HepG2 (cell line): ENCODE measurements around the gene INTS15. TPM values are rescaled to one million over a fixed set of nuclear protein-coding genes. Genes with fewer than 3 reads are reported as not detected.

Experiments used
- ARNT ChIP-seq: fragments of 450-650 bp; IDR thresholded peaks from 2 replicates; pipeline ENCODE4 v1.6.1; 2017
- ATF7 ChIP-seq, 2 experiments: fragments of 450-650 bp in 1 of 2; sonication (generic) in 1 of 2; formaldehyde crosslinking in 1 of 2; IDR thresholded peaks; 2 replicates each; pipeline versions ENCODE4 v1.4.0 to v1.6.1; 2016 to 2020; ENCODE audit warnings: antibody characterized with exemption in 1 of 2, mild to moderate bottlenecking in 1 of 2, missing genetic modification reagents in 1 of 2
- ESRRA ChIP-seq: sonication (generic); formaldehyde crosslinking; IDR thresholded peaks from 2 replicates; pipeline ENCODE4 v1.5.1; 2020; ENCODE audit warnings: mild to moderate bottlenecking, low read depth, missing genetic modification reagents
- HNRNPLL ChIP-seq: fragments of 200-400 bp; formaldehyde crosslinking; IDR thresholded peaks from 2 replicates; pipeline ENCODE4 v1.6.1; 2017; ENCODE audit warnings: mild to moderate bottlenecking, low read depth, low read length; ENCODE audit not compliant: poor library complexity, severe bottlenecking
- IRX3 ChIP-seq: sonication (generic); formaldehyde crosslinking; IDR thresholded peaks from 2 replicates; pipeline ENCODE4 v1.8.1; 2023; ENCODE audit warnings: mild to moderate bottlenecking, low read depth, missing genetic modification reagents, borderline replicate concordance
- MAF1 ChIP-seq: sonication (generic); formaldehyde crosslinking; IDR thresholded peaks from 2 replicates; pipeline ENCODE4 v1.5.0; 2020; ENCODE audit warnings: missing genetic modification reagents, borderline replicate concordance
- NONO ChIP-seq, 2 experiments: fragments of 450-650 bp in 1 of 2; sonication (generic) in 1 of 2; formaldehyde crosslinking in 1 of 2; IDR thresholded peaks in 1 of 2; conservative IDR thresholded peaks in 1 of 2; 2 replicates each; pipeline versions ENCODE4 v1.6.1 to v1.8.0; 2017 to 2022; ENCODE audit warnings: mild to moderate bottlenecking in 1 of 2, missing genetic modification reagents in 1 of 2, moderate library complexity in 1 of 2
- PHF21A ChIP-seq: sonication (generic); formaldehyde crosslinking; IDR thresholded peaks from 2 replicates; pipeline ENCODE4 v1.5.0; 2020; ENCODE audit warnings: mild to moderate bottlenecking, missing genetic modification reagents
- RBM39 ChIP-seq: fragments of 200-400 bp; formaldehyde crosslinking; IDR thresholded peaks from one replicate; pipeline ENCODE4 v1.6.1; 2018; ENCODE audit warnings: antibody characterized with exemption, mild to moderate bottlenecking, low read depth, low read length; ENCODE audit not compliant: poor library complexity, severe bottlenecking
- TARDBP ChIP-seq: sonication (generic); formaldehyde crosslinking; IDR thresholded peaks from 2 replicates; pipeline ENCODE4 v1.8.0; 2022; ENCODE audit warnings: mild to moderate bottlenecking, missing genetic modification reagents
- ZBTB25 ChIP-seq: IDR thresholded peaks from 2 replicates; pipeline ENCODE4 v1.6.1; 2018; ENCODE audit warnings: missing genetic modification reagents
- ZNF292 ChIP-seq: sonication (generic); formaldehyde crosslinking; IDR thresholded peaks from 2 replicates; pipeline ENCODE4 v1.8.1; 2022; ENCODE audit warnings: mild to moderate bottlenecking, low read depth, missing genetic modification reagents, borderline replicate concordance
- ZNF383 ChIP-seq: sonication (generic); formaldehyde crosslinking; IDR thresholded peaks from 2 replicates; pipeline ENCODE4 v1.4.0; 2020; ENCODE audit warnings: missing genetic modification reagents, mild to moderate bottlenecking, borderline replicate concordance
- ZNF496 ChIP-seq: sonication (generic); formaldehyde crosslinking; IDR thresholded peaks from 2 replicates; pipeline ENCODE4 v1.8.1; 2023; ENCODE audit warnings: mild to moderate bottlenecking, moderate library complexity, missing genetic modification reagents; ENCODE audit not compliant: insufficient replicate concordance
- ZNF543 ChIP-seq: sonication (generic); formaldehyde crosslinking; IDR thresholded peaks from 2 replicates; pipeline ENCODE4 v1.4.0; 2020; ENCODE audit warnings: mild to moderate bottlenecking, missing genetic modification reagents
- ZNF567 ChIP-seq: sonication (generic); formaldehyde crosslinking; IDR thresholded peaks from 2 replicates; pipeline ENCODE4 v1.8.1; 2023; ENCODE audit warnings: mild to moderate bottlenecking, missing genetic modification reagents, borderline replicate concordance
- ZNF614 ChIP-seq: IDR thresholded peaks from 2 replicates; pipeline ENCODE4 v1.6.1; 2018; ENCODE audit warnings: missing biosample characterization, missing genetic modification reagents, inconsistent platforms, borderline replicate concordance
- polyA plus RNA-seq, 8 experiments: library from polyadenylated mRNA; depleted of rRNA in 3 of 8; stranded (reverse) in 7 of 8; unstranded in 1 of 8; fragments of >200 nt; fragmentation: Illumina TruSeq in 4 of 8; extraction: Trizol in 4 of 8; gene quantifications; 2 replicates each; pipeline versions ENCODE4 v1.2.1 to v1.2.3, GENCODE V29; 2011 to 2016; ENCODE audit warnings: low read depth in 4 of 8, missing spikeins in 1 of 8, mixed read lengths in 1 of 8; ENCODE audit not compliant: insufficient read depth in 1 of 8
- total RNA-seq, 5 experiments: library from RNA; depleted of rRNA; stranded (reverse); fragments of >200 nt; fragmentation: Illumina TruSeq; extraction: Trizol; gene quantifications; 2 replicates each; pipeline ENCODE4 v1.2.3, GENCODE V29; 2016; ENCODE audit warnings: low read depth in 1 of 5
- TF ChIP-seq, protein P1 (sequence below): sonication (generic); formaldehyde crosslinking; IDR thresholded peaks from 2 replicates; pipeline ENCODE4 v1.5.0; 2020; ENCODE audit warnings: mild to moderate bottlenecking, missing genetic modification reagents
- TF ChIP-seq, protein P2 (sequence below): sonication (generic); formaldehyde crosslinking; IDR thresholded peaks from 2 replicates; pipeline ENCODE4 v1.8.1; 2022; ENCODE audit warnings: low read depth, mild to moderate bottlenecking, missing genetic modification reagents

Gene INTS15
- total and polyA plus RNA-seq, 2 of the 13 experiments (the other 11 are each of a cell fraction or from before 2014, with no cell fraction given) = 16.3 to 25.7 TPM

DNA sequence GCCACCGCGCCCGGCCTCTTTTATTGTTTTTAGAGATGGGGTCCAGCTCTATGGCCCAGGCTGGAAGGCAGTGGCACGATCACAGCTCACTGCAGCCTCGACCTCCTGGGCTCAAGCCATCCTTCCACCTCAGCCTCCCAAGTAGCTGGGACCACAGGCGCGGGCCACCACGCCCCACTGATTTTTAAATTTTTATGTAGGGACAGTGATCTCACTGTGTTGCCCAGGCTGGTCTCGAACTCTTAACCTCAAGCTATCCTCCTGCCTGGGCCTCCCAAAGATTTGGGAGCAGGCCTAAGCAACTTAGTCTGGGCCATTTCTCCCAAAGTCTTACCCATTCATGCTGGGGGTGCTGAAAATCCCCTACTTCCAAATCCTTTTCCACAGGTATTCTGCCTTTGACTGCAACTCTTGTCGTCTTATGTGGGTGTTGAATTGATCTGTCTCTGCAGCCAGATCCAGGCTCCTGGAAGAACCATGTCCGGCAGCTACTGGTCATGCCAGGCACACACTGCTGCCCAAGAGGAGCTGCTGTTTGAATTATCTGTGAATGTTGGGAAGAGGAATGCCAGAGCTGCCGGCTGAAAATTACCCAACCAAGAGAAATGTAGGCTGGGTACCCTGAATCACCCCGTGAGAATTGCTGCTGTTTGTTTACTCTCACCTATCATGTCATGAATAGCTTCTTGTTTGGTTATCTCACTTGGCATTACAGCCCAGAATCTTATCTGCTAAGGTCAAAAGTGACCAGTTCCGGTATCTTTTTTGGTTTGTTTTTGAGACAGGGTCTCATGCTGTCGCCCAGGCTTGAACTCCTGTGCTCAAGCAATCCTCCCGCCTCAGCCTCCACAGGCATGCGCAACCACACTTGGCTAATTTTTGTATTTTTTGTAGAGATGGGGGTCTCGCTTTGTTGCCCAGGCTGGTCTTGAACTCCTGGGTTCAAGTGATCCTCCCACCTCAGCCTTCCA, 11.4 kb upstream of the INTS15 start (continued):
- TF ChIP-seq, protein P1, sequence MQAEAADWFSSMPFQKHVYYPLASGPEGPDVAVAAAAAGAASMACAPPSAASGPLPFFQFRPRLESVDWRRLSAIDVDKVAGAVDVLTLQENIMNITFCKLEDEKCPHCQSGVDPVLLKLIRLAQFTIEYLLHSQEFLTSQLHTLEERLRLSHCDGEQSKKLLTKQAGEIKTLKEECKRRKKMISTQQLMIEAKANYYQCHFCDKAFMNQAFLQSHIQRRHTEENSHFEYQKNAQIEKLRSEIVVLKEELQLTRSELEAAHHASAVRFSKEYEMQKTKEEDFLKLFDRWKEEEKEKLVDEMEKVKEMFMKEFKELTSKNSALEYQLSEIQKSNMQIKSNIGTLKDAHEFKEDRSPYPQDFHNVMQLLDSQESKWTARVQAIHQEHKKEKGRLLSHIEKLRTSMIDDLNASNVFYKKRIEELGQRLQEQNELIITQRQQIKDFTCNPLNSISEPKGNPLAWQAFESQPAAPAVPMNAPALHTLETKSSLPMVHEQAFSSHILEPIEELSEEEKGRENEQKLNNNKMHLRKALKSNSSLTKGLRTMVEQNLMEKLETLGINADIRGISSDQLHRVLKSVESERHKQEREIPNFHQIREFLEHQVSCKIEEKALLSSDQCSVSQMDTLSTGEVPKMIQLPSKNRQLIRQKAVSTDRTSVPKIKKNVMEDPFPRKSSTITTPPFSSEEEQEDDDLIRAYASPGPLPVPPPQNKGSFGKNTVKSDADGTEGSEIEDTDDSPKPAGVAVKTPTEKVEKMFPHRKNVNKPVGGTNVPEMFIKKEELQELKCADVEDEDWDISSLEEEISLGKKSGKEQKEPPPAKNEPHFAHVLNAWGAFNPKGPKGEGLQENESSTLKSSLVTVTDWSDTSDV (CRISPR knock-in tag) = no peak
- TF ChIP-seq PHF21A (CRISPR knock-in tag) (peak; percentile 93), ZNF383 (CRISPR knock-in tag) (no peak), HNRNPLL (no peak), ZNF543 (CRISPR knock-in tag) (no peak; the same call in 1 of the 2 replicates), RBM39 (no peak), ZNF292 (CRISPR knock-in tag) (no peak), IRX3 (CRISPR knock-in tag) (no peak), ZBTB25 (no peak), ATF7 (IDR thresholded peaks at IDR 0.05) (peak; percentile 46), ATF7 (CRISPR knock-in tag; IDR thresholded peaks at IDR 0.05) (no peak), TARDBP (CRISPR knock-in tag) (peak; percentile 69), NONO (IDR thresholded peaks at IDR 0.05) (no peak), NONO (CRISPR knock-in tag; conservative IDR thresholded peaks at IDR 0.05) (peak; percentile 64), ARNT (no peak), MAF1 (CRISPR knock-in tag) (no peak), ZNF614 (CRISPR knock-in tag) (peak; percentile 83; the same call in 1 of the 2 replicates), ZNF496 (no peak), ZNF567 (CRISPR knock-in tag) (no peak), ESRRA (CRISPR knock-in tag) (peak; percentile 54; the same call in 1 of the 2 replicates)
- TF ChIP-seq, protein P2, sequence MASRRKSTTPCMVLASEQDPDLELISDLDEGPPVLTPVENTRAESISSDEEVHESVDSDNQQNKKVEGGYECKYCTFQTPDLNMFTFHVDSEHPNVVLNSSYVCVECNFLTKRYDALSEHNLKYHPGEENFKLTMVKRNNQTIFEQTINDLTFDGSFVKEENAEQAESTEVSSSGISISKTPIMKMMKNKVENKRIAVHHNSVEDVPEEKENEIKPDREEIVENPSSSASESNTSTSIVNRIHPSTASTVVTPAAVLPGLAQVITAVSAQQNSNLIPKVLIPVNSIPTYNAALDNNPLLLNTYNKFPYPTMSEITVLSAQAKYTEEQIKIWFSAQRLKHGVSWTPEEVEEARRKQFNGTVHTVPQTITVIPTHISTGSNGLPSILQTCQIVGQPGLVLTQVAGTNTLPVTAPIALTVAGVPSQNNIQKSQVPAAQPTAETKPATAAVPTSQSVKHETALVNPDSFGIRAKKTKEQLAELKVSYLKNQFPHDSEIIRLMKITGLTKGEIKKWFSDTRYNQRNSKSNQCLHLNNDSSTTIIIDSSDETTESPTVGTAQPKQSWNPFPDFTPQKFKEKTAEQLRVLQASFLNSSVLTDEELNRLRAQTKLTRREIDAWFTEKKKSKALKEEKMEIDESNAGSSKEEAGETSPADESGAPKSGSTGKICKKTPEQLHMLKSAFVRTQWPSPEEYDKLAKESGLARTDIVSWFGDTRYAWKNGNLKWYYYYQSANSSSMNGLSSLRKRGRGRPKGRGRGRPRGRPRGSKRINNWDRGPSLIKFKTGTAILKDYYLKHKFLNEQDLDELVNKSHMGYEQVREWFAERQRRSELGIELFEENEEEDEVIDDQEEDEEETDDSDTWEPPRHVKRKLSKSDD (CRISPR knock-in tag) = no peak
